SU-DHL-6 (cell line): Measurements from ENCODE around the gene CHPF2.

Experiments used
- CTCF ChIP-seq: fragments of 200-600 bp; sonication (generic); IDR thresholded peaks from one replicate; pipeline ENCODE4 v1.5.1; 2017; ENCODE audit warnings: antibody characterized with exemption, mild to moderate bottlenecking, low read length, moderate library complexity; ENCODE audit not compliant: insufficient read depth, poor library complexity, severe bottlenecking
- EZH2phosphoT487 ChIP-seq: fragments of 200-600 bp; sonication (generic), shearing (Covaris generic); conservative IDR thresholded peaks from 2 replicates; pipeline ENCODE4 v1.6.1; 2018; ENCODE audit warnings: mild to moderate bottlenecking, antibody characterized with exemption, low read length, moderate library complexity, mixed read lengths

- no peak for TF ChIP-seq CTCF
- no peak for TF ChIP-seq EZH2phosphoT487
These were observed 10.1 kb downstream of the CHPF2 start for GRCh38 chr7:151242159-151243044.
